ELF-1 (cell line): Measurements from ENCODE around the gene DYRK1B.
"Not testable (repeated sequence)": the region's sequence is repeated elsewhere in the genome, so short reads cannot be mapped to it uniquely, and the experiment has no call there.

Experiments
- DNase-seq: peaks from one replicate; pipeline ENCODE4 v3.0.0-alpha.2; 2016; ENCODE audit warnings: low read depth, low spot score

Gene DYRK1B

GRCh38 chr19:39833464-39834286 is at the start of gene DYRK1B:
Gene DYRK1B (minus strand): TSS chr19:39834162. CDS start chr19:39831867, 2,295 bp downstream.
- peak; percentile 97 for DNase-seq

- not testable (repeated sequence) for DNase-seq
These were observed 48.7 kb upstream of the DYRK1B start for GRCh38 chr19:39882645-39883044.

GRCh38 chr19:39881495-39882110 is 47.6 kb upstream of the DYRK1B start:
- DNase-seq = peak; percentile 90

GRCh38 chr19:39880241-39880640 is 46.3 kb upstream of the DYRK1B start:
- not testable (repeated sequence) for DNase-seq

- DNase-seq = not testable (repeated sequence)
These were observed 45.8 kb upstream of the DYRK1B start for GRCh38 chr19:39879796-39880195.

- DNase-seq = not testable (repeated sequence)
These were observed 44.9 kb upstream of the DYRK1B start for GRCh38 chr19:39878866-39879265.

- DNase-seq = no peak
These were observed 44.4 kb upstream of the DYRK1B start for GRCh38 chr19:39878398-39878797.

- DNase-seq = not testable (repeated sequence)
These were observed 44.0 kb upstream of the DYRK1B start for GRCh38 chr19:39877982-39878381.

- DNase-seq = not testable (repeated sequence)
These were observed 43.5 kb upstream of the DYRK1B start for GRCh38 chr19:39877488-39877887.

- DNase-seq = not testable (repeated sequence)
These were observed 42.5 kb upstream of the DYRK1B start for GRCh38 chr19:39876486-39876885.

- DNase-seq = peak; percentile 82
These were observed 41.5 kb upstream of the DYRK1B start for GRCh38 chr19:39875401-39875864.

GRCh38 chr19:39874404-39874803 is 40.4 kb upstream of the DYRK1B start:
- DNase-seq = no peak

- no peak for DNase-seq
These were observed 39.4 kb upstream of the DYRK1B start for GRCh38 chr19:39873385-39873784.

GRCh38 chr19:39871886-39872866 is 38.2 kb upstream of the DYRK1B start:
- no peak for DNase-seq

GRCh38 chr19:39871362-39871761 is 37.4 kb upstream of the DYRK1B start:
- DNase-seq = no peak

GRCh38 chr19:39870171-39870971 is 36.4 kb upstream of the DYRK1B start:
- DNase-seq = peak; percentile 53

- DNase-seq = no peak
These were observed 34.0 kb upstream of the DYRK1B start for GRCh38 chr19:39867952-39868351.

GRCh38 chr19:39867133-39867532 is 33.2 kb upstream of the DYRK1B start:
- no peak for DNase-seq

- DNase-seq = no peak
These were observed 32.0 kb upstream of the DYRK1B start for GRCh38 chr19:39865953-39866352.

GRCh38 chr19:39865186-39865585 is 31.2 kb upstream of the DYRK1B start:
- DNase-seq = no peak

- no peak for DNase-seq
These were observed 30.2 kb upstream of the DYRK1B start for GRCh38 chr19:39864118-39864517.
